Measurements from ENCODE around the gene THEM4.

- no peak for TF ChIP-seq GATA2 (IDR thresholded peaks at IDR 0.05; ENCODE audit: low read depth, low read length)
- no peak for TF ChIP-seq GATA3 (IDR thresholded peaks at IDR 0.05; ENCODE audit: low read depth, low read length)
These were observed 3.7 kb upstream of the THEM4 start for GRCh38 chr1:151912973-151913372.
